Kidney (tissue), 14 donors: ENCODE data around the gene TBC1D5. TPM values are rescaled to one million over a fixed set of nuclear protein-coding genes. Genes with fewer than 3 reads are reported as not detected.

Experiments
- DNase-seq, 5 donors: peaks; one replicate each; pipeline ENCODE4 v3.0.0-alpha.2; 2013 to 2020
- FAIRE-seq: peaks from 2 replicates; lab custom pipeline; 2012; peaks lifted over from hg19 to GRCh38; lab: Jason Lieb, UNC
- H3K27ac ChIP-seq, 2 donors: one replicate each; pipeline ENCODE4 v1.7.0; 2013; ENCODE audit warnings: low read depth in 2 of 2, low read length in 2 of 2, inconsistent platforms in 1 of 2
- H3K27me3 ChIP-seq: one replicate; pipeline ENCODE4 v1.7.1; 2013; ENCODE audit warnings: low read length, inconsistent platforms; ENCODE audit not compliant: control insufficient read depth, insufficient read depth
- H3K36me3 ChIP-seq, 3 donors: one replicate each; pipeline versions ENCODE4 v1.7.0 to v1.7.1; 2013; ENCODE audit warnings: low read length in 3 of 3, control low read depth in 1 of 3, inconsistent platforms in 1 of 3; ENCODE audit not compliant: insufficient read depth in 3 of 3, control insufficient read depth in 2 of 3
- H3K4me1 ChIP-seq, 3 donors: one replicate each; pipeline versions ENCODE4 v1.7.0 to v1.7.1; 2013; ENCODE audit warnings: low read length in 3 of 3, inconsistent platforms in 1 of 3, low read depth in 1 of 3; ENCODE audit not compliant: control insufficient read depth in 2 of 3, insufficient read depth in 2 of 3
- H3K4me3 ChIP-seq, 3 donors: one replicate each; pipeline versions ENCODE4 v1.7.0 to v1.8.1; 2013; ENCODE audit warnings: low read length in 3 of 3, control low read depth in 1 of 3, inconsistent platforms in 1 of 3
- H3K9ac ChIP-seq, 3 donors: one replicate each; pipeline versions ENCODE4 v1.7.0 to v1.7.1; 2013; ENCODE audit warnings: low read length in 3 of 3, control low read depth in 1 of 3, inconsistent platforms in 1 of 3
- H3K9me3 ChIP-seq, 3 donors: one replicate each; pipeline versions ENCODE4 v1.7.0 to v1.7.1; 2013; ENCODE audit warnings: low read length in 3 of 3, control low read depth in 1 of 3, inconsistent platforms in 1 of 3; ENCODE audit not compliant: control insufficient read depth in 2 of 3, insufficient read depth in 1 of 3
- intact Hi-C: fragments of 100-400 bp; cut with DNase I; formaldehyde crosslinking; loops from one replicate; pipeline ENCODE4 v1.11.1; 2022
- polyA plus RNA-seq: library from polyadenylated mRNA; stranded (reverse); fragments of 350-450 nt; fragmentation: Illumina TruSeq; extraction: RNeasy Lipid Tissue Mini Kit (QIAGEN cat#74804); gene quantifications from one replicate; pipeline ENCODE4 v1.2.3, GENCODE V29; 2014; ENCODE audit warnings: low read depth, low replicate concordance; ENCODE audit not compliant: insufficient read depth
- total RNA-seq: library from RNA; stranded (reverse); fragmentation: NEBNext Ultra II Directional; extraction: Animal tissue kit (Norgen Biotek cat#: 25700); gene quantifications from one replicate; pipeline ENCODE4 v1.2.1, GENCODE V29; 2021
- TF ChIP-seq, protein P1 (sequence below): IDR thresholded peaks from 3 replicates; pipeline ENCODE4 v1.5.1; 2012; ENCODE audit warnings: mild to moderate bottlenecking, moderate library complexity, borderline replicate concordance; ENCODE audit not compliant: insufficient read depth; ENCODE audit errors: extremely low read depth
- donor health status: control.
- donor health status: control.
- donor health status: control.
- donor health status: control.
- donor health status: control.
- donor health status: DM: yes; HTN: yes; CAD: no.
- donor health status: Normal renal cell carcinoma (clear cell type).

The TBC1D5 gene
- total and polyA plus RNA-seq, 2 donors from 2014 or later: 9.7 to 77.7 TPM

DNA sequence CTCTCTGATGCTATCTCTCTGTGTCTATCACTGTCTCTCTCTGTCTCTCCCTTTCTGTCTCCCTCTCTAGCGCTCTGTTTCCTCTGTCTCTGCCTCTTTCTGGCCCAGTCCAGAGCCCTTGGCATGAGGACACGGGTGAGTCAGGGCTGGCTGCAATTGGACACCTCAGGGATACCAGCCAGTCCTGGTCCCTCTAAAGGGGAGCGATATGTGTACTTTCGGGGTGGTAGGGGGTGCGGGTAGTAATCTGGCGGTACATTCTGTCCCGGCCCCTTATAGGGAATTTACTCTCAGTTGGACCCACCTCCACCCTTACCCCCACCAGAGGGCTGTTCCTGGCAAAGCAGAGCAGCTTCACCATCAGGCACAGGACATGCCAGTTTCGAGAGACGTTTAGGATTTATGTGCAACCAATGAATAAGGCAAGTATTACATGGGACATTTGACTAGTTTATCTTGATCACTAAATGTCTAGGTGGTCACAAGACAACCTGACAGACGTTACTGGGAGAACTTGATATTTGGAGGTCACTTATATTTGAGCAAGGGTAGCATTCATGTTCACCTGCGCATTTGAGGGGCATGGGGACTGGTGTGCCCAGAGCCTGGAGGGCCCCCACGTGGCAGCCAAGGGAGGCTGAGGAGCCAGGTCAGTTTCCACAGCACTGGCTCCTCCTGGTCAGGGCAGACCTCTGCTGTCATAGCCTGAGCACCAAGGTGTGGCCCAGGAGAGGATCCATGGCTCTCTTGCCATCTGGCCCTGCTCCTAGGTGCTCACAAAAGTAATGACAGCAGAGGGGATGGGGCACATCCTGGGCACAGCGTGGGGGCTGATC is 601.5 kb downstream of the TBC1D5 start:
- intact Hi-C loops: no loop called here
- Histone ChIP-seq H3K27me3 (no peaks in the 10 kb centered on the region), H3K36me3 (no peaks in the 10 kb centered on the region), H3K4me1 (no peaks in the 10 kb centered on the region), H3K4me3 (no peak overlapping the region), H3K9me3 (no peaks in the 10 kb centered on the region), H3K9ac (no peak overlapping the region), H3K27ac (no peak overlapping the region)
- FAIRE-seq (no peak), DNase-seq (no peak)
- TF ChIP-seq, protein P1, sequence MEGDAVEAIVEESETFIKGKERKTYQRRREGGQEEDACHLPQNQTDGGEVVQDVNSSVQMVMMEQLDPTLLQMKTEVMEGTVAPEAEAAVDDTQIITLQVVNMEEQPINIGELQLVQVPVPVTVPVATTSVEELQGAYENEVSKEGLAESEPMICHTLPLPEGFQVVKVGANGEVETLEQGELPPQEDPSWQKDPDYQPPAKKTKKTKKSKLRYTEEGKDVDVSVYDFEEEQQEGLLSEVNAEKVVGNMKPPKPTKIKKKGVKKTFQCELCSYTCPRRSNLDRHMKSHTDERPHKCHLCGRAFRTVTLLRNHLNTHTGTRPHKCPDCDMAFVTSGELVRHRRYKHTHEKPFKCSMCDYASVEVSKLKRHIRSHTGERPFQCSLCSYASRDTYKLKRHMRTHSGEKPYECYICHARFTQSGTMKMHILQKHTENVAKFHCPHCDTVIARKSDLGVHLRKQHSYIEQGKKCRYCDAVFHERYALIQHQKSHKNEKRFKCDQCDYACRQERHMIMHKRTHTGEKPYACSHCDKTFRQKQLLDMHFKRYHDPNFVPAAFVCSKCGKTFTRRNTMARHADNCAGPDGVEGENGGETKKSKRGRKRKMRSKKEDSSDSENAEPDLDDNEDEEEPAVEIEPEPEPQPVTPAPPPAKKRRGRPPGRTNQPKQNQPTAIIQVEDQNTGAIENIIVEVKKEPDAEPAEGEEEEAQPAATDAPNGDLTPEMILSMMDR: no peak

DNA sequence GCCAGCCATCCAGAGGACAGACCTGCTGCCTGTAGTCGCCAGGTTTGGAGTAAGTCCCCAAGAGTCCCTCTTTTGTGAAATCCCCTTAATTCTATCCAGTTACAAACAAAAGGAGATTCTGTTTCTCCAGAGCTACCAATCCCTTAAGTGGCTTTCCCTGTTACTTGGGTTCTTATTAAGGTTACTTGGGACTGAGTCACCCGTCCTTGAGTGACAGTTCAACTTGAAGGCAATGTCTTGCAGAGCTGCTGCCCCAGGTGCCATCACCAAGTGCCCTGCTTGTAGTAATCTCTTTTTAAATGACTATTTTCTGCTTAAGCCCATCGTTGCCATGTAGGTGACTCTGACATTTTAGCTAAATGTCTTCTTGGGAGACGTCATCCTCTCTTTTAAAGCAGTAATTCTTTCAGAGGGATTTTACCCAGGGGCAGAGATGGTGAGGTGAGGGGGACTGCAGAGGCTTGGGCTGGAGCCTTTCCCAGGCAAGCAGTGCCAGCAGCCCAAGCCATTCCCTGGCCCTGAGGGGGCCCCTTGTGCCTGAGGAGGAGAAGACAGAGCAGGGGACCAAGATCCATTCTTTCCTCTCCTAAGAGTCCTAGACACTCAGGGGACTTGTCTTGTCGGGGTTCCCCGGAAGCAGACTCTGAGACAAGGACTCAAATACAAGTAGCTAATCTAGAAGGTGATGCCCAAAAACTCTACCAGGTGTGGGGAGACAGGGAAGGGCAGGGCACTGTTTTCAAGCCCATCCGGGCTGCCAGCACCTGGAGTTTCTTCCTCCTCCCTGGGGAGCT is 604.0 kb downstream of the TBC1D5 start:
- no peak overlapping the region for H3K27ac ChIP-seq
- H3K4me3 ChIP-seq: no peak overlapping the region
- intact Hi-C loops: no loop called here
- DNase-seq: peak in 1 of 5 donors; percentile 11
- no peaks in the 10 kb centered on the region for H3K36me3 ChIP-seq
- H3K27me3 ChIP-seq: no peaks in the 10 kb centered on the region
- no peak overlapping the region for H3K9ac ChIP-seq
- H3K4me1 ChIP-seq: no peaks in the 10 kb centered on the region
- TF ChIP-seq, protein P1: no peak
- FAIRE-seq: no peak
- H3K9me3 ChIP-seq: no peaks in the 10 kb centered on the region

- Histone ChIP-seq H3K36me3 (no peaks in the 10 kb centered on the region), H3K4me3 (no peak overlapping the region), H3K9me3 (no peaks in the 10 kb centered on the region), H3K4me1 (no peaks in the 10 kb centered on the region), H3K27me3 (no peaks in the 10 kb centered on the region), H3K9ac (no peak overlapping the region), H3K27ac (no peak overlapping the region)
- peak in 1 of 5 donors; percentile 23 for DNase-seq
- FAIRE-seq: no peak
- TF ChIP-seq, protein P1: no peak
- intact Hi-C loops: no loop called here
Observed at GRCh38 chr3:17137321-17137826, 605.1 kb downstream of the TBC1D5 start.
